ENCODE measurements around the gene CCR6. TPM values are rescaled to one million over a fixed set of nuclear protein-coding genes. Genes with fewer than 3 reads are reported as not detected.

Gene CCR6
- total RNA-seq, 4 donors from 2014 or later = 1.3 TPM; not detected in 3

- no peak overlapping the region for H3K4me3 ChIP-seq
- H3K4me1 ChIP-seq = peaks cover 0 to 8% (median 1%) of the 10 kb centered on the region in 4 donors
- in situ Hi-C loops (cut with MboI; ENCODE audit: low pct_ligation_motif_present in 1 of 4, low pct_unique_long_range_greater_than_20kb in 1 of 4, low sequenced_read_pairs in 3 of 4) (loop anchor here (10.0 to 25.0 kb wide), 4 partner anchors 133 to 383 kb away; no protein-coding TSS in a partner anchor), intact Hi-C loops (cut with DNase I; ENCODE audit: low total_unique reads) (loop anchor here (10.0 kb wide), 1 partner anchor 371 kb away; no protein-coding TSS in a partner anchor)
- WGBS, 2 donors (ENCODE audit: low coverage in 1 of 2) = 91 to 94% methylated on average over 8 to 12 of the region's 12 CpGs
- no peaks in the 10 kb centered on the region for H3K27me3 ChIP-seq
- TF ChIP-seq POLR2A (IDR thresholded peaks at IDR 0.05) (no peak), CTCF (IDR thresholded peaks at IDR 0.05) (no peak), POLR2AphosphoS5 (IDR thresholded peaks at IDR 0.05) (no peak), EP300 (IDR thresholded peaks at IDR 0.05; ENCODE audit: low read depth) (no peak)
- no peak overlapping the region for H3K27ac ChIP-seq
- H3K36me3 ChIP-seq = no peaks in the 10 kb centered on the region
- DNase-seq = no peak
- no peaks in the 10 kb centered on the region for H3K9me3 ChIP-seq
Observed at GRCh38 chr6:167145461-167145860, 22.6 kb downstream of the CCR6 start.

- in situ Hi-C loops (cut with MboI; ENCODE audit: low pct_ligation_motif_present in 1 of 4, low pct_unique_long_range_greater_than_20kb in 1 of 4, low sequenced_read_pairs in 3 of 4) = loop anchor here (10.0 to 25.0 kb wide), 4 partner anchors 134 to 384 kb away; no protein-coding TSS in a partner anchor
- Histone ChIP-seq H3K36me3 (no peaks in the 10 kb centered on the region), H3K27ac (no peak overlapping the region), H3K27me3 (no peaks in the 10 kb centered on the region), H3K9me3 (no peaks in the 10 kb centered on the region), H3K4me1 (peaks cover 0 to 1% (median 0%) of the 10 kb centered on the region in 4 donors), H3K4me3 (no peak overlapping the region)
- WGBS, 2 donors (ENCODE audit: low coverage in 1 of 2) = 74 to 83% methylated on average over 15 of the region's 15 CpGs
- DNase-seq = no peak
- TF ChIP-seq EP300 (IDR thresholded peaks at IDR 0.05; ENCODE audit: low read depth) (no peak), POLR2AphosphoS5 (IDR thresholded peaks at IDR 0.05) (no peak), POLR2A (IDR thresholded peaks at IDR 0.05) (no peak)
- intact Hi-C loops (cut with DNase I; ENCODE audit: low total_unique reads) = loop anchor here (10.0 kb wide), 1 partner anchor 371 kb away; no protein-coding TSS in a partner anchor
Observed at GRCh38 chr6:167146135-167146534, 23.2 kb downstream of the CCR6 start.

- Histone ChIP-seq H3K36me3 (no peaks in the 10 kb centered on the region), H3K4me1 (no peaks in the 10 kb centered on the region), H3K4me3 (no peak overlapping the region), H3K27me3 (no peaks in the 10 kb centered on the region), H3K9me3 (no peaks in the 10 kb centered on the region), H3K27ac (no peak overlapping the region)
- intact Hi-C loops (cut with DNase I; ENCODE audit: low total_unique reads) = loop anchor here (10.0 kb wide), 1 partner anchor 372 kb away; no protein-coding TSS in a partner anchor
- in situ Hi-C loops (cut with MboI; ENCODE audit: low pct_ligation_motif_present in 1 of 4, low pct_unique_long_range_greater_than_20kb in 1 of 4, low sequenced_read_pairs in 3 of 4) = loop anchor here (10.0 to 25.0 kb wide), 4 partner anchors 135 to 385 kb away; no protein-coding TSS in a partner anchor
- no peak for TF ChIP-seq POLR2A (IDR thresholded peaks at IDR 0.05)
- no peak for TF ChIP-seq EP300 (IDR thresholded peaks at IDR 0.05; ENCODE audit: low read depth)
- no peak for TF ChIP-seq POLR2AphosphoS5 (IDR thresholded peaks at IDR 0.05)
- no peak for TF ChIP-seq CTCF (IDR thresholded peaks at IDR 0.05)
- 66 to 82% methylated on average over 8 to 14 of the region's 16 CpGs for WGBS, 2 donors (ENCODE audit: low coverage in 1 of 2)
- DNase-seq = no peak
Observed at GRCh38 chr6:167146977-167147376, 24.1 kb downstream of the CCR6 start.

GRCh38 chr6:167148021-167148420, 25.1 kb downstream of the CCR6 start:
- DNase-seq = no peak
- H3K9me3 ChIP-seq = no peaks in the 10 kb centered on the region
- no peaks in the 10 kb centered on the region for H3K27me3 ChIP-seq
- H3K36me3 ChIP-seq = no peaks in the 10 kb centered on the region
- TF ChIP-seq POLR2A (IDR thresholded peaks at IDR 0.05) (no peak), CTCF (IDR thresholded peaks at IDR 0.05) (no peak), POLR2AphosphoS5 (IDR thresholded peaks at IDR 0.05) (no peak), EP300 (IDR thresholded peaks at IDR 0.05; ENCODE audit: low read depth) (no peak)
- in situ Hi-C loops (cut with MboI; ENCODE audit: low pct_ligation_motif_present in 1 of 4, low pct_unique_long_range_greater_than_20kb in 1 of 4, low sequenced_read_pairs in 3 of 4) = loop anchor here (10.0 to 25.0 kb wide), 4 partner anchors 136 to 386 kb away; no protein-coding TSS in a partner anchor
- intact Hi-C loops (cut with DNase I; ENCODE audit: low total_unique reads) = loop anchor here (10.0 kb wide), 1 partner anchor 373 kb away; no protein-coding TSS in a partner anchor
- H3K27ac ChIP-seq = no peak overlapping the region
- H3K4me1 ChIP-seq = no peaks in the 10 kb centered on the region
- no peak overlapping the region for H3K4me3 ChIP-seq
